ENCODE measurements around the gene ASCL5.

ASCL5 gene

DNA sequence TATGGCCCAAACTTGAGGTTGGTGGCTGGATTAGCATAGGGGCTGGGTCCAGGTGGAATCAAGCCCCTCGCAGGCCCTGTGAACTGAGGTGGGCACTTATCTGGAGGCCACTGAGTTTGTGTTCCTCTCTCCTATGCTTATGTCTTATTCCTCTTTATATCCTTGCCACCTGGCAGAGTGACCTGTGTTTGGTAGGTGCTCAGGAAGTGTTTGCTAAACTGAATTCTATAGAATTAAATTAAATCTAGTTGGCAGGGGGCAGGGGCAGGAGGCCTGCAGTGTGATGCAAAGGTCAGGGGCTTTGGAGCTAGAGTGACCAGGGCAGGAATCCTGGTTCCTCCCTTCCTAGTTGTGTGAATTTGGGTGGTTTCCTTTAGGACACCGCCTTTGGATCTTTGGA lies 28.4 kb upstream of the ASCL5 start:
- H3K4me3 Mint-ChIP-seq, result no peak overlapping the region

GRCh38 chr1:201154389-201155165 lies 27.6 kb upstream of the ASCL5 start, which contains the start of gene TMEM9:
Gene TMEM9, minus strand, starts transcription at chr1:201154474. Its CDS starts 551 bp downstream, at chr1:201153923.
- H3K27me3 Mint-ChIP-seq (ENCODE audit: low read depth, poor library complexity), result peaks cover 8% of the 10 kb centered on the region
- H3K9me3 Mint-ChIP-seq, result no peaks in the 10 kb centered on the region
- peak within 1 kb of the TSS; percentile 94 for H3K4me3 Mint-ChIP-seq
- DNase-seq, result peak; percentile 100
- TF ChIP-seq, protein P1, sequence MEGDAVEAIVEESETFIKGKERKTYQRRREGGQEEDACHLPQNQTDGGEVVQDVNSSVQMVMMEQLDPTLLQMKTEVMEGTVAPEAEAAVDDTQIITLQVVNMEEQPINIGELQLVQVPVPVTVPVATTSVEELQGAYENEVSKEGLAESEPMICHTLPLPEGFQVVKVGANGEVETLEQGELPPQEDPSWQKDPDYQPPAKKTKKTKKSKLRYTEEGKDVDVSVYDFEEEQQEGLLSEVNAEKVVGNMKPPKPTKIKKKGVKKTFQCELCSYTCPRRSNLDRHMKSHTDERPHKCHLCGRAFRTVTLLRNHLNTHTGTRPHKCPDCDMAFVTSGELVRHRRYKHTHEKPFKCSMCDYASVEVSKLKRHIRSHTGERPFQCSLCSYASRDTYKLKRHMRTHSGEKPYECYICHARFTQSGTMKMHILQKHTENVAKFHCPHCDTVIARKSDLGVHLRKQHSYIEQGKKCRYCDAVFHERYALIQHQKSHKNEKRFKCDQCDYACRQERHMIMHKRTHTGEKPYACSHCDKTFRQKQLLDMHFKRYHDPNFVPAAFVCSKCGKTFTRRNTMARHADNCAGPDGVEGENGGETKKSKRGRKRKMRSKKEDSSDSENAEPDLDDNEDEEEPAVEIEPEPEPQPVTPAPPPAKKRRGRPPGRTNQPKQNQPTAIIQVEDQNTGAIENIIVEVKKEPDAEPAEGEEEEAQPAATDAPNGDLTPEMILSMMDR (IDR thresholded peaks at IDR 0.05), result no peak
- H3K4me1 Mint-ChIP-seq, result peaks cover 26% of the 10 kb centered on the region
- peak within 1 kb of the TSS; percentile 55 for H3K27ac Mint-ChIP-seq
- peaks cover 16% of the 10 kb centered on the region for H3K36me3 Mint-ChIP-seq (ENCODE audit: low read depth)

More for the DNA sequence above, 28.4 kb upstream of the ASCL5 start:
- TF ChIP-seq, protein P1 (IDR thresholded peaks at IDR 0.05), result no peak
- Mint-ChIP-seq H3K36me3 (ENCODE audit: low read depth) (peaks cover 13% of the 10 kb centered on the region), H3K27me3 (ENCODE audit: low read depth, poor library complexity) (peaks cover 13% of the 10 kb centered on the region), H3K27ac (no peak overlapping the region), H3K9me3 (no peaks in the 10 kb centered on the region), H3K4me1 (peaks cover 26% of the 10 kb centered on the region)
- DNase-seq, result no peak

- no peak for DNase-seq
- peak overlapping the region; percentile 94 for H3K4me3 Mint-ChIP-seq
- TF ChIP-seq, protein P1 (IDR thresholded peaks at IDR 0.05), result no peak
- H3K27ac Mint-ChIP-seq, result peak overlapping the region; percentile 19
- H3K4me1 Mint-ChIP-seq, result peaks cover 26% of the 10 kb centered on the region
- H3K9me3 Mint-ChIP-seq, result no peaks in the 10 kb centered on the region
- H3K27me3 Mint-ChIP-seq (ENCODE audit: low read depth, poor library complexity), result peaks cover under 1% of the 10 kb centered on the region
- peaks cover 23% of the 10 kb centered on the region for H3K36me3 Mint-ChIP-seq (ENCODE audit: low read depth)
Observed at GRCh38 chr1:201153474-201154388, 26.7 kb upstream of the ASCL5 start.

DNA sequence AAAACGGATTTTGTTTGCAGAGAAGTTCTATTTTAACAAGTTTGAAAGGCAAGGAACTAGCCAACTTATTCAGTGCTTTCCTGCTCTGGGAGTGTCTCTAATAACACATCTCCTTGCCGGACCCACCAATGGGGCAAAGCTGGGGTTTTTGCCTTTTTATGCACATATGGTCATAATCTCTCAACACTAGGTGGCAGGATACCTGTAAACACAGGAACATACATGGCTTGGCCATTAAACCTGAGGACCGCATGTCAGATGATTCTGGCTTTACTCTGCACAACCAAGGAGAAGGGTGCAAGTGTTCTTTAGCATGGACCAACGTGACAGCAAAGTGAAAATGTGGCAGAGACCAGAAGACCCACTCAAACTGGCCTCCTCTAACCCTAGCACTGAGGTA lies 22.4 kb upstream of the ASCL5 start:
- DNase-seq, result no peak
- peaks cover 21% of the 10 kb centered on the region for H3K4me1 Mint-ChIP-seq
- H3K27ac Mint-ChIP-seq, result no peak overlapping the region

DNA sequence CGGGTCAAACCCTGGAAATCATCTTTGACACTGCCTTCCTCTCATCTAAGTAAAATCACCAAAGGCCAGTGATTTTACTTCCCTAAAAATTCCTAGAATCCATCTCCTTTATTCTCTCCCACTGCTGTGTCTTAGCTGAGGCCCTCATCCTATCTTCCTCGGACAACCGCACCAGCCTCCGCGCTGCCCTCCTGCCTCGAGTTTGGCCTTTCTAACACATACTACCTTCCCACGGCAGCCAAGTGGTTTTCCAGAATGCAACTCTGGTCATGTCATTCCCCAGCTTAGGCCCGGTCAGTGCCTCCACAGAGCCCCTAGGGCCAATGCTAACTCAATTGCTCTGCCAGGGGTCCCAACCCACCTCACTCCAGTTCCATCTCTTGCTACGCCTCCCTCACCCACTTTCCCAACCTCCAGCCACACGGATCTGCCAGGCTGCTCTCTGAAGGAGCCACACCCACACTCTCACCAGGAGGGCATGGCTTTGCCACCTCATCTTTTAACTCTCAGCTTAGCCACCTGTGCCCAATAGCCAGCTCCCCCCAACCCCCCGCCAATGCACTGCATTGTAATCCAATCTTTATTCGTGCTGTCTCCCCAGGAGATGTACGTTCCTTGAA lies 20.5 kb upstream of the ASCL5 start:
- no peak overlapping the region for H3K4me3 Mint-ChIP-seq
- TF ChIP-seq, protein P1 (IDR thresholded peaks at IDR 0.05), result no peak
- DNase-seq, result no peak
- H3K27me3 Mint-ChIP-seq (ENCODE audit: low read depth, poor library complexity), result peaks cover 5% of the 10 kb centered on the region
- H3K9me3 Mint-ChIP-seq, result no peaks in the 10 kb centered on the region
- peak overlapping the region; percentile 52 for H3K27ac Mint-ChIP-seq
- peaks cover 67% of the 10 kb centered on the region for H3K36me3 Mint-ChIP-seq (ENCODE audit: low read depth)
- peaks cover 9% of the 10 kb centered on the region for H3K4me1 Mint-ChIP-seq

More for the DNA sequence above, 22.4 kb upstream of the ASCL5 start:
- no peak overlapping the region for H3K4me3 Mint-ChIP-seq
- peaks cover 53% of the 10 kb centered on the region for H3K36me3 Mint-ChIP-seq (ENCODE audit: low read depth)
- H3K27me3 Mint-ChIP-seq (ENCODE audit: low read depth, poor library complexity), result no peaks in the 10 kb centered on the region
- no peaks in the 10 kb centered on the region for H3K9me3 Mint-ChIP-seq
- TF ChIP-seq, protein P1 (IDR thresholded peaks at IDR 0.05), result no peak
